Astrocyte (in vitro differentiated cells and primary cell): ENCODE data around the gene PNKD. TPM values are rescaled to one million over a fixed set of nuclear protein-coding genes. Genes with fewer than 3 reads are reported as not detected.

Experiments
- DNase-seq: peaks from one replicate; pipeline ENCODE4 v3.0.0-alpha.2; 2010; ENCODE audit warnings: low read depth
- FAIRE-seq: peaks from 2 replicates; lab custom pipeline; 2011; peaks lifted over from hg19 to GRCh38; lab: Jason Lieb, UNC
- H2AFZ ChIP-seq: 2 replicates; pipeline ENCODE4 v1.6.0; 2012; ENCODE audit warnings: low read depth, low read length, inconsistent platforms
- H3K27ac ChIP-seq: 2 replicates; pipeline ENCODE4 v1.5.1; 2011; ENCODE audit warnings: low read depth, low read length, inconsistent platforms
- H3K27me3 ChIP-seq: 2 replicates; pipeline ENCODE4 v1.6.0; 2011; ENCODE audit warnings: low read length, inconsistent platforms; ENCODE audit not compliant: insufficient read depth
- H3K36me3 ChIP-seq: 2 replicates; pipeline ENCODE4 v1.5.1; 2011; ENCODE audit warnings: low read length, inconsistent platforms; ENCODE audit not compliant: insufficient read depth
- H3K4me1 ChIP-seq: 2 replicates; pipeline ENCODE4 v1.5.1; 2011; ENCODE audit warnings: low read length, inconsistent platforms; ENCODE audit not compliant: insufficient read depth
- H3K4me2 ChIP-seq: 2 replicates; pipeline ENCODE4 v1.6.0; 2012; ENCODE audit warnings: low read length, inconsistent platforms
- H3K4me3 ChIP-seq: 2 replicates; pipeline ENCODE4 v1.5.1; 2011; ENCODE audit warnings: low read depth, mild to moderate bottlenecking, low read length, inconsistent platforms; ENCODE audit not compliant: insufficient read depth
- H3K79me2 ChIP-seq: 2 replicates; pipeline ENCODE4 v1.6.0; 2012; ENCODE audit warnings: mild to moderate bottlenecking, low read length, inconsistent platforms; ENCODE audit not compliant: insufficient read depth
- H3K9ac ChIP-seq: 2 replicates; pipeline ENCODE4 v1.6.0; 2012; ENCODE audit warnings: mild to moderate bottlenecking, low read length, inconsistent platforms
- H3K9me3 ChIP-seq: 2 replicates; pipeline ENCODE4 v1.5.1; 2012; ENCODE audit warnings: low read depth, mild to moderate bottlenecking, low read length, inconsistent platforms; ENCODE audit not compliant: insufficient read depth
- H4K20me1 ChIP-seq: 2 replicates; pipeline ENCODE4 v1.6.0; 2012; ENCODE audit warnings: low read length, inconsistent platforms; ENCODE audit not compliant: insufficient read depth
- H3K27ac Mint-ChIP-seq: one replicate; pipeline ENCODE4 v1.8.0; 2021; ENCODE audit warnings: mild to moderate bottlenecking, mixed read lengths; ENCODE audit not compliant: unreplicated experiment
- H3K27me3 Mint-ChIP-seq: one replicate; pipeline ENCODE4 v1.8.0; 2021; ENCODE audit warnings: low read depth, mixed read lengths; ENCODE audit not compliant: unreplicated experiment
- H3K36me3 Mint-ChIP-seq: one replicate; pipeline ENCODE4 v1.8.0; 2021; ENCODE audit warnings: low read depth, mixed read lengths; ENCODE audit not compliant: unreplicated experiment
- H3K4me1 Mint-ChIP-seq: one replicate; pipeline ENCODE4 v1.8.0; 2021; ENCODE audit warnings: low read depth, mixed read lengths; ENCODE audit not compliant: unreplicated experiment
- H3K4me3 Mint-ChIP-seq: one replicate; pipeline ENCODE4 v1.8.0; 2021; ENCODE audit warnings: mild to moderate bottlenecking, moderate library complexity, mixed read lengths; ENCODE audit not compliant: unreplicated experiment
- H3K9me3 Mint-ChIP-seq: one replicate; pipeline ENCODE4 v1.8.0; 2021; ENCODE audit warnings: mild to moderate bottlenecking, mixed read lengths; ENCODE audit not compliant: unreplicated experiment
- CTCF ChIP-seq: IDR thresholded peaks from 2 replicates; pipeline ENCODE4 v1.5.1; 2011; ENCODE audit warnings: low read depth, mild to moderate bottlenecking, inconsistent platforms, low read length, moderate library complexity; ENCODE audit not compliant: insufficient read depth
- EZH2 ChIP-seq: IDR thresholded peaks from 2 replicates; pipeline ENCODE4 v1.6.1; 2012; ENCODE audit warnings: mild to moderate bottlenecking, low read length, inconsistent platforms; ENCODE audit not compliant: insufficient read depth
- total RNA-seq: library from RNA; stranded (reverse); gene quantifications from 2 replicates; pipeline ENCODE4 v1.2.1, GENCODE V29; 2021

The PNKD gene
- total RNA-seq, 1 donor from 2014 or later: 40.9 TPM

- Histone ChIP-seq H3K27me3 (no peaks in the 10 kb centered on the region), H3K4me2 (no peak within 1 kb of the TSS), H3K9ac (no peak within 1 kb of the TSS), H3K36me3 (peaks cover 16% of the 10 kb centered on the region), H4K20me1 (peaks cover 34% of the 10 kb centered on the region), H3K4me1 (peaks cover 14% of the 10 kb centered on the region), H2AFZ (no peak within 1 kb of the TSS), H3K27ac (no peak within 1 kb of the TSS), H3K79me2 (no peaks in the 10 kb centered on the region), H3K4me3 (no peak within 1 kb of the TSS), H3K9me3 (no peaks in the 10 kb centered on the region)
- H3K4me3 Mint-ChIP-seq: peak within 1 kb of the TSS; percentile 62
- H3K36me3 Mint-ChIP-seq: peaks cover 11% of the 10 kb centered on the region
- FAIRE-seq (no peak), DNase-seq (no peak)
- no peaks in the 10 kb centered on the region for H3K27me3 Mint-ChIP-seq
- peaks cover 33% of the 10 kb centered on the region for H3K4me1 Mint-ChIP-seq
- no peaks in the 10 kb centered on the region for H3K9me3 Mint-ChIP-seq
- H3K27ac Mint-ChIP-seq: peak within 1 kb of the TSS; percentile 95
- TF ChIP-seq EZH2: no peak
- TF ChIP-seq CTCF: no peak
Measured at GRCh38 chr2:218260742-218261422, 9.4 kb upstream of the PNKD start, which contains the start of gene GPBAR1. Gene GPBAR1, plus strand, starts transcription at chr2:218261015. Its CDS starts 1,710 bp downstream, at chr2:218262725.

GRCh38 chr2:218261423-218262236, 8.7 kb upstream of the PNKD start:
- peaks cover 13% of the 10 kb centered on the region for H3K36me3 Mint-ChIP-seq
- H3K79me2 ChIP-seq: no peaks in the 10 kb centered on the region
- H3K4me3 ChIP-seq: no peak overlapping the region
- H3K27me3 ChIP-seq: no peaks in the 10 kb centered on the region
- H2AFZ ChIP-seq: no peak overlapping the region
- no peaks in the 10 kb centered on the region for H3K9me3 Mint-ChIP-seq
- no peaks in the 10 kb centered on the region for H3K9me3 ChIP-seq
- no peaks in the 10 kb centered on the region for H3K27me3 Mint-ChIP-seq
- TF ChIP-seq CTCF (no peak), EZH2 (no peak)
- FAIRE-seq (no peak), DNase-seq (no peak)
- H3K9ac ChIP-seq: no peak overlapping the region
- peaks cover 14% of the 10 kb centered on the region for H3K4me1 ChIP-seq
- no peak overlapping the region for H3K4me3 Mint-ChIP-seq
- H3K27ac Mint-ChIP-seq: peak overlapping the region; percentile 63
- no peak overlapping the region for H3K4me2 ChIP-seq
- H3K4me1 Mint-ChIP-seq: peaks cover 33% of the 10 kb centered on the region
- peaks cover 38% of the 10 kb centered on the region for H4K20me1 ChIP-seq
- H3K36me3 ChIP-seq: peaks cover 21% of the 10 kb centered on the region
- H3K27ac ChIP-seq: no peak overlapping the region
